Endothelial cell of umbilical vein (primary cell): ENCODE data around the gene BBLN. TPM values are rescaled to one million over a fixed set of nuclear protein-coding genes. Genes with fewer than 3 reads are reported as not detected.

Experiments used
- BruUV-seq: library from RNA; stranded (reverse); fragments of 400-500 nt; replicated peaks from 2 replicates; lab custom pipeline; 2021; lab: Mats Ljungman, UMichigan
- CTCF ChIA-PET: fragments of 300-600, 350-600 bp; sonication (Branson Sonifier 250); formaldehyde crosslinking; loops from one replicate; lab custom pipeline; 2021; ENCODE audit warnings: antibody characterized with exemption, inconsistent platforms; lab: Charles Lee
- POLR2A ChIA-PET: fragments of 300-600, 350-600 bp; sonication (Branson Sonifier 250); formaldehyde crosslinking; loops from one replicate; lab custom pipeline; 2021; ENCODE audit warnings: antibody characterized with exemption, inconsistent platforms; lab: Charles Lee
- DNase-seq: peaks from one replicate; pipeline ENCODE4 v3.0.0-alpha.2; 2011; ENCODE audit warnings: low read depth, low spot score
- FAIRE-seq: peaks from 2 replicates; lab custom pipeline; 2011; peaks lifted over from hg19 to GRCh38; lab: Jason Lieb, UNC
- H2AFZ ChIP-seq: 2 replicates; pipeline ENCODE4 v1.6.0; 2012; ENCODE audit warnings: low read depth, low read length, control low read depth, inconsistent platforms
- H3K27ac ChIP-seq: 2 replicates; pipeline ENCODE4 v1.5.1; 2011; ENCODE audit warnings: low read depth, mild to moderate bottlenecking, control low read depth, low read length, moderate library complexity; ENCODE audit not compliant: insufficient read depth
- H3K27me3 ChIP-seq, 2 experiments: 2 replicates each; pipeline versions ENCODE4 v1.6.0 to v1.6.1; 2011; ENCODE audit warnings: low read length in 2 of 2, mixed read lengths in 1 of 2; ENCODE audit not compliant: control insufficient read depth in 2 of 2, insufficient read depth in 2 of 2
- H3K36me3 ChIP-seq, 2 experiments: 2 replicates in 1 of 2; 3 replicates in 1 of 2; pipeline ENCODE4 v1.5.1; 2011; ENCODE audit warnings: low read length in 2 of 2, mild to moderate bottlenecking in 1 of 2, moderate library complexity in 1 of 2; ENCODE audit not compliant: control insufficient read depth in 2 of 2, insufficient read depth in 2 of 2; ENCODE audit errors: extremely low read depth in 1 of 2
- H3K4me1 ChIP-seq: 3 replicates; pipeline ENCODE4 v1.5.1; 2011; ENCODE audit warnings: mild to moderate bottlenecking, low read length; ENCODE audit not compliant: control insufficient read depth, insufficient read depth; ENCODE audit errors: extremely low read depth
- H3K4me2 ChIP-seq: 2 replicates; pipeline ENCODE4 v1.6.1; 2011; ENCODE audit warnings: low read length, control low read depth, mixed read lengths; ENCODE audit not compliant: insufficient read depth
- H3K4me3 ChIP-seq, 3 experiments: fragments of 200-600 bp in 1 of 3; sonication (generic), shearing (Covaris generic) in 1 of 3; replicated peaks in 1 of 3; 2 replicates each; pipeline ENCODE4 v1.5.1; 2011 to 2016; ENCODE audit warnings: control low read depth in 3 of 3, low read length in 3 of 3, mild to moderate bottlenecking in 2 of 3, inconsistent platforms in 1 of 3, low read depth in 1 of 3, moderate library complexity in 1 of 3; ENCODE audit not compliant: insufficient read depth in 1 of 3
- H3K79me2 ChIP-seq: 2 replicates; pipeline ENCODE4 v1.6.0; 2012; ENCODE audit warnings: low read length, inconsistent platforms; ENCODE audit not compliant: control insufficient read depth, insufficient read depth
- H3K9ac ChIP-seq: replicated peaks from 2 replicates; pipeline ENCODE3; 2011; ENCODE audit warnings: low read length, control low read depth; ENCODE audit not compliant: insufficient read depth; ENCODE audit errors: extremely low read depth
- H3K9me1 ChIP-seq: replicated peaks from 3 replicates; pipeline ENCODE4 v1.6.0; 2011; ENCODE audit warnings: mild to moderate bottlenecking, low read length; ENCODE audit not compliant: control insufficient read depth, insufficient read depth; ENCODE audit errors: extremely low read depth
- H3K9me3 ChIP-seq: replicated peaks from 2 replicates; pipeline ENCODE4 v1.5.1; 2012; ENCODE audit warnings: low read length, inconsistent platforms; ENCODE audit not compliant: control insufficient read depth, insufficient read depth
- H4K20me1 ChIP-seq: replicated peaks from 2 replicates; pipeline ENCODE3; 2011; ENCODE audit warnings: mild to moderate bottlenecking, low read length; ENCODE audit not compliant: control insufficient read depth, insufficient read depth; ENCODE audit errors: extremely low read depth
- CTCF ChIP-seq, 2 donors: IDR thresholded peaks; 1 replicate in 1 of 2; 2 replicates in 1 of 2; pipeline ENCODE4 v1.5.1; 2011; ENCODE audit warnings: low read length in 2 of 2, mild to moderate bottlenecking in 2 of 2, moderate library complexity in 2 of 2, control low read depth in 1 of 2, inconsistent platforms in 1 of 2, low read depth in 1 of 2; ENCODE audit not compliant: insufficient read depth in 1 of 2; ENCODE audit errors: extremely low read depth in 1 of 2
- EZH2 ChIP-seq: IDR thresholded peaks from 2 replicates; pipeline ENCODE4 v1.6.1; 2012; ENCODE audit warnings: borderline replicate concordance, low read depth, mild to moderate bottlenecking, moderate library complexity, low read length, inconsistent platforms; ENCODE audit not compliant: severe bottlenecking
- FOS ChIP-seq: IDR thresholded peaks from 2 replicates; pipeline ENCODE4 v1.6.1; 2011; ENCODE audit warnings: mild to moderate bottlenecking, low read length, moderate library complexity, borderline replicate concordance; ENCODE audit not compliant: insufficient read depth
- GATA2 ChIP-seq: IDR thresholded peaks from 2 replicates; pipeline ENCODE4 v1.7.0; 2011; ENCODE audit warnings: low read depth, mild to moderate bottlenecking, moderate library complexity, mixed read lengths, low read length; ENCODE audit not compliant: insufficient read length, insufficient read depth
- JUN ChIP-seq: IDR thresholded peaks from 2 replicates; pipeline ENCODE4 v1.6.1; 2011; ENCODE audit warnings: borderline replicate concordance, low read depth; ENCODE audit not compliant: insufficient read length, insufficient read depth
- MYC ChIP-seq: IDR thresholded peaks from one replicate; pipeline ENCODE4 v1.6.1; 2011; ENCODE audit warnings: mild to moderate bottlenecking, low read depth, low read length
- POLR2A ChIP-seq: IDR thresholded peaks from 2 replicates; pipeline ENCODE4 v1.6.1; 2012; ENCODE audit warnings: low read depth, mild to moderate bottlenecking, control low read depth, low read length
- POLR2AphosphoS5 ChIP-seq: IDR thresholded peaks from 2 replicates; pipeline ENCODE4 v1.6.1; 2012; ENCODE audit warnings: low read depth, mild to moderate bottlenecking, control low read depth, low read length, moderate library complexity; ENCODE audit not compliant: insufficient read depth
- dilution Hi-C: fragments of 300-500 bp; cut with MboI; formaldehyde crosslinking; loops from one replicate; pipeline ENCODE4 v1.15.0; 2019; ENCODE audit warnings: low sequenced_read_pairs; ENCODE audit not compliant: extremely low pct_ligation_motif_present
- intact Hi-C: fragments of 100-400 bp; cut with micrococcal nuclease; formaldehyde crosslinking; loops from one replicate; pipeline ENCODE4 v1.10.0; 2022
- polyA plus RNA-seq, 4 experiments: library from polyadenylated mRNA; depleted of rRNA in 3 of 4; stranded (reverse) in 3 of 4; unstranded in 1 of 4; fragments of >200 nt; gene quantifications; 2 replicates each; pipeline versions ENCODE4 v1.2.1 to v1.2.3, GENCODE V29; 2011 to 2012; ENCODE audit warnings: missing spikeins in 1 of 4
- total RNA-seq: library from RNA; stranded (reverse); gene quantifications from 2 replicates; pipeline ENCODE4 v1.2.3, GENCODE V29; 2021
- TF ChIP-seq, protein P1 (sequence below): IDR thresholded peaks from 2 replicates; pipeline ENCODE4 v1.6.1; 2011; ENCODE audit not compliant: insufficient read depth, insufficient read length

BBLN gene
- total and polyA plus RNA-seq, 2 donors (not counting 3 experiments of a cell fraction or from before 2014, with no cell fraction given) = 51.0 to 124 TPM

DNA sequence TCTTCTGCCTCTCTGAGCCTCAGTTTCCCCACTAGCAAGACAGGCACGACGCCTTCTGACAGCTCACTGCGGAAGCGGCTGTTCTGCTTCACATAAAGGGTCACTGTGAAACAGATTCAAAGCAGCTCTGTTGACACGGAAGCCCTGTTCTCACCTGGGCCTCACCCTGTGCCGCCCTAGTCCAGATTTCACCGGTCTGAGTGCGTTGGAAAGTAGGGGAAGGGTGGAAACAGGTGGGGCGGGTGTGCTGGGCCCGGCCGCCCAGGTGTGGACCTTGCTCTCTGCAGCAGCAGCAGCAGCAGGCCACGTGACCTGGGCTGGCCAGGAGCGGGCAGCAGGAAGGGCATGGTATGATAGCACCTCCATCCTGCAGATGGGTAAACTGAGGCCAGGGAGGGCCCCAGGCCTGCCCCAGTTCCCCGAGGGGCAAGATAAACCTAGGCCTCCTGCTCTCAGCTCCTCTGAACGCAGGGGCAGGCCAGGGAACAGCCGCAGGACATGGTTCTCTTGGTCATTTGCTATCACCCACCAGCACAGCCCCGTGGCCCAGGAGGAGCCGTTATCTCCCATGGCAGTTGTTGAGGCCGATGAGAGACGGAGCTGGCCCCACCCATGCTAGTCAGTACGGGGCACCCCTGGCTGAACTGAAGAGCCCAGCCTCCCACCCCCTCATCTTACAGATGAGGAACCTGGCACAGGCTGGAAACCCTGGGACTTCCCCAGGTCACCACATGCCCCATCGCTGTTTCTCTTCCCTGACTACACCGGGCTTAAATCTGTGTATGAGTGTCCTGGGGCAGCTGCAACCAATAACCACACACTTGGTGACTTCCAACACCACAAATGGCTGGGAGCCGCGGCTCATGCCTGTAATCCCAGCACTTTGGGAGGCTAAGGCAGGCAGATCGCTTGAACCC, 44.6 kb upstream of the BBLN start:
- H3K4me1 ChIP-seq = no peaks in the 10 kb centered on the region
- H2AFZ ChIP-seq = no peak overlapping the region
- FAIRE-seq = no peak
- POLR2A ChIA-PET = no interaction called here
- H3K9me3 ChIP-seq = no peaks in the 10 kb centered on the region
- H3K27me3 ChIP-seq = no peaks in the 10 kb centered on the region
- intact Hi-C loops (loop anchor here (2.0 kb wide), 1 partner anchor 81 kb away; no protein-coding TSS in a partner anchor), dilution Hi-C loops (no loop called here)
- H3K9ac ChIP-seq = no peak overlapping the region
- no TSS peak for BruUV-seq
- no peak overlapping the region for H3K4me3 ChIP-seq
- no peak overlapping the region for H3K27ac ChIP-seq
- CTCF ChIA-PET = interaction anchor here (0.8 to 3.7 kb wide), 4 partner anchors 10 to 172 kb away, joined by 3 to 55 read pairs (median 22); partner anchors contain the start of gene PTGES2
- no peaks in the 10 kb centered on the region for H4K20me1 ChIP-seq
- H3K9me1 ChIP-seq = no peaks in the 10 kb centered on the region
- no peak for DNase-seq
- peaks cover 0 to 3% of the 10 kb centered on the region in 2 experiments for H3K36me3 ChIP-seq
- TF ChIP-seq FOS (no peak), JUN (no peak), EZH2 (no peak), GATA2 (no peak), CTCF (IDR thresholded peaks at IDR 0.05; ENCODE audit: extremely low read depth in 1 of 2, insufficient read depth in 1 of 2, low read depth in 1 of 2, low read length in 2 of 2) (no peak), MYC (no peak), POLR2A (no peak), POLR2AphosphoS5 (no peak)
- TF ChIP-seq, protein P1, sequence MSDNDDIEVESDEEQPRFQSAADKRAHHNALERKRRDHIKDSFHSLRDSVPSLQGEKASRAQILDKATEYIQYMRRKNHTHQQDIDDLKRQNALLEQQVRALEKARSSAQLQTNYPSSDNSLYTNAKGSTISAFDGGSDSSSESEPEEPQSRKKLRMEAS = no peak
- H3K79me2 ChIP-seq = no peaks in the 10 kb centered on the region
- no peak overlapping the region for H3K4me2 ChIP-seq
